ENCODE measurements around the gene INO80E. TPM values are rescaled to one million over a fixed set of nuclear protein-coding genes. Genes with fewer than 3 reads are reported as not detected.
"Not testable (repeated sequence)": the region's sequence is repeated elsewhere in the genome, so short reads cannot be mapped to it uniquely, and the experiment has no call there.

Gene INO80E
- total RNA-seq, 4 donors from 2014 or later, result 46.6 to 85.8 (median 75.9) TPM

GRCh38 chr16:29959293-29959692 is 36.7 kb upstream of the INO80E start:
- Histone ChIP-seq H3K36me3 (no peaks in the 10 kb centered on the region), H3K4me3 (no peak overlapping the region), H3K27me3 (no peaks in the 10 kb centered on the region), H3K4me1 (peaks cover 0 to 13% (median 5%) of the 10 kb centered on the region in 4 donors), H3K9me3 (no peaks in the 10 kb centered on the region), H3K27ac (no peak overlapping the region)
- no peak for DNase-seq
- TF ChIP-seq POLR2A (IDR thresholded peaks at IDR 0.05) (no peak), CTCF (IDR thresholded peaks at IDR 0.05) (no peak)

GRCh38 chr16:29959821-29960220 is 36.2 kb upstream of the INO80E start:
- H3K36me3 ChIP-seq, H3K27ac ChIP-seq, H3K4me3 ChIP-seq, DNase-seq, H3K27me3 ChIP-seq, H3K9me3 ChIP-seq: not testable (repeated sequence)
- H3K4me1 ChIP-seq, result peaks cover 0 to 16% (median 5%) of the 10 kb centered on the region in 4 donors

GRCh38 chr16:29961127-29961478 is 34.9 kb upstream of the INO80E start:
- Histone ChIP-seq H3K4me1 (peaks cover 0 to 27% (median 5%) of the 10 kb centered on the region in 4 donors), H3K4me3 (peak overlapping the region; percentile 69 to 86 (median 78)), H3K9me3 (no peaks in the 10 kb centered on the region), H3K27ac (peak overlapping the region; percentile 93 to 99 (median 97)), H3K27me3 (no peaks in the 10 kb centered on the region), H3K36me3 (peaks cover 0 to 7% (median 0%) of the 10 kb centered on the region in 3 donors)
- DNase-seq, result no peak
- TF ChIP-seq POLR2A (IDR thresholded peaks at IDR 0.05), result no peak
- no peak for TF ChIP-seq CTCF (IDR thresholded peaks at IDR 0.05)

GRCh38 chr16:29961479-29962343 is 34.3 kb upstream of the INO80E start, which contains the start of gene TMEM219:
TMEM219 (plus strand) TSS chr16:29962079; CDS start chr16:29963144, 1,065 bp downstream.
- H3K9me3 ChIP-seq, result no peaks in the 10 kb centered on the region
- H3K27me3 ChIP-seq, result no peaks in the 10 kb centered on the region
- peak within 1 kb of the TSS; percentile 69 to 86 (median 78) for H3K4me3 ChIP-seq
- H3K27ac ChIP-seq, result peak within 1 kb of the TSS; percentile 93 to 99 (median 97)
- peaks cover 0 to 12% (median 0%) of the 10 kb centered on the region in 3 donors for H3K36me3 ChIP-seq
- H3K4me1 ChIP-seq, result peaks cover 0 to 27% (median 5%) of the 10 kb centered on the region in 4 donors
- TF ChIP-seq POLR2A (IDR thresholded peaks at IDR 0.05), result peak; percentile 55 to 56
- TF ChIP-seq CTCF (IDR thresholded peaks at IDR 0.05), result peak; percentile 43 to 90 (median 83)
- DNase-seq, result peak; percentile 91 to 96 (median 95)

- TF ChIP-seq POLR2A (IDR thresholded peaks at IDR 0.05) (no peak), CTCF (IDR thresholded peaks at IDR 0.05) (no peak)
- Histone ChIP-seq H3K27me3 (no peaks in the 10 kb centered on the region), H3K27ac (peak overlapping the region; percentile 93 to 99 (median 97)), H3K4me1 (peaks cover 0 to 27% (median 5%) of the 10 kb centered on the region in 4 donors), H3K4me3 (peak overlapping the region; percentile 69 to 86 (median 78)), H3K36me3 (peaks cover 0 to 16% (median 0%) of the 10 kb centered on the region in 3 donors), H3K9me3 (no peaks in the 10 kb centered on the region)
- DNase-seq, result peak in 1 of 3 donors; percentile 35
These were observed 33.6 kb upstream of the INO80E start for GRCh38 chr16:29962344-29962994.
